K562 (cell line): ENCODE results near the gene ANKRD66. TPM values are rescaled to one million over a fixed set of nuclear protein-coding genes. Genes with fewer than 3 reads are reported as not detected.

Experiments used
- ATAC-seq: fragments of 200-7000 bp; cut with Tn5 transposase; 3 replicates; pipeline ENCODE4 v1.9.1; 2020; ENCODE audit warnings: moderate library complexity
- BruUV-seq: library from RNA; stranded (reverse); fragments of 400-500 nt; replicated peaks from 2 replicates; lab custom pipeline; 2021; lab: Mats Ljungman, UMichigan
- CTCF ChIA-PET: fragments of 300-600 bp; formaldehyde crosslinking; extraction: SDS; loops from one replicate; lab custom pipeline; 2021; ENCODE audit warnings: low intra/inter-chr PET ratio; lab: Yijun Ruan, JAX
- POLR2A ChIA-PET: fragments of 300-600, 350-650 bp; sonication (Branson Sonifier 250); formaldehyde crosslinking; extraction: SDS; loops from one replicate; lab custom pipeline; 2021; ENCODE audit warnings: antibody characterized with exemption, inconsistent platforms; lab: Yijun Ruan, JAX
- DNase-seq, 4 experiments: peaks; one replicate each; pipeline versions ENCODE4 v3.0.0 to v3.0.0-alpha.2; 2011 to 2018; ENCODE audit warnings: low spot score in 3 of 4, mixed read lengths in 3 of 4; ENCODE audit errors: extremely low read depth in 1 of 4
- FAIRE-seq: peaks from 2 replicates; lab custom pipeline; 2011; peaks lifted over from hg19 to GRCh38; lab: Jason Lieb, UNC
- H2AFZ ChIP-seq: 2 replicates; pipeline ENCODE4 v1.6.0; 2011; ENCODE audit warnings: low read depth, low read length, control low read depth, inconsistent platforms
- H3K27ac ChIP-seq: fragments of 200-600 bp; 3 replicates; pipeline ENCODE4 v1.8.0; 2011; ENCODE audit warnings: low read depth, mild to moderate bottlenecking, control low read depth, inconsistent platforms, low read length, moderate library complexity, mixed read lengths; ENCODE audit errors: extremely low read depth
- H3K27me3 ChIP-seq, 2 experiments: fragments of 300-600 bp in 1 of 2; 2 replicates in 1 of 2; 3 replicates in 1 of 2; pipeline versions ENCODE4 v1.6.0 to v1.8.0; 2011; ENCODE audit warnings: inconsistent platforms in 2 of 2, low read length in 2 of 2, mild to moderate bottlenecking in 1 of 2, mixed read lengths in 1 of 2, moderate library complexity in 1 of 2; ENCODE audit not compliant: control insufficient read depth in 2 of 2, insufficient read depth in 2 of 2
- H3K36me3 ChIP-seq: fragments of 300-600 bp; 3 replicates; pipeline ENCODE4 v1.8.0; 2011; ENCODE audit warnings: mild to moderate bottlenecking, low read length, inconsistent platforms; ENCODE audit not compliant: control insufficient read depth, insufficient read depth
- H3K4me1 ChIP-seq, 2 experiments: fragments of 200-600 bp in 1 of 2; replicated peaks in 1 of 2; 2 replicates in 1 of 2; 3 replicates in 1 of 2; pipeline versions ENCODE4 v1.5.1 to v1.8.0; 2011; ENCODE audit warnings: inconsistent platforms in 2 of 2, low read length in 2 of 2, mild to moderate bottlenecking in 1 of 2, mixed read lengths in 1 of 2, moderate library complexity in 1 of 2; ENCODE audit not compliant: control insufficient read depth in 2 of 2, insufficient read depth in 2 of 2
- H3K4me2 ChIP-seq: 2 replicates; pipeline ENCODE4 v1.6.1; 2011; ENCODE audit warnings: low read length, control low read depth, inconsistent platforms, mixed read lengths; ENCODE audit not compliant: insufficient read depth
- H3K4me3 ChIP-seq: fragments of 200-600 bp; sonication (generic), shearing (Covaris generic); 2 replicates; pipeline ENCODE4 v1.5.1; 2016; ENCODE audit warnings: control low read depth, inconsistent platforms
- H3K79me2 ChIP-seq: fragments of 200-600 bp; 3 replicates; pipeline ENCODE4 v1.8.0; 2011; ENCODE audit warnings: low read length, inconsistent platforms; ENCODE audit not compliant: control insufficient read depth, insufficient read depth
- H3K9ac ChIP-seq, 2 experiments: 2 replicates each; pipeline versions ENCODE4 v1.6.0 to v1.6.1; 2011; ENCODE audit warnings: low read depth in 2 of 2, low read length in 2 of 2, control low read depth in 1 of 2, inconsistent platforms in 1 of 2, mild to moderate bottlenecking in 1 of 2, mixed read lengths in 1 of 2; ENCODE audit not compliant: insufficient read depth in 1 of 2
- H3K9me1 ChIP-seq: one replicate; pipeline ENCODE4 v1.6.0; 2011; ENCODE audit warnings: inconsistent platforms, mild to moderate bottlenecking, low read length, moderate library complexity; ENCODE audit not compliant: control insufficient read depth, insufficient read depth
- H3K9me3 ChIP-seq: replicated peaks from 2 replicates; pipeline ENCODE4 v1.5.1; 2011; ENCODE audit warnings: low read depth, low read length, inconsistent platforms; ENCODE audit not compliant: control insufficient read depth, insufficient read depth
- H4K20me1 ChIP-seq: replicated peaks from 2 replicates; pipeline ENCODE4 v1.6.1; 2011; ENCODE audit warnings: low read length, inconsistent platforms, mixed read lengths; ENCODE audit not compliant: control insufficient read depth, insufficient read depth
- CEBPB ChIP-seq: fragments of 450-650 bp; IDR thresholded peaks from 2 replicates; pipeline ENCODE4 v1.6.1; 2016; ENCODE audit warnings: missing genetic modification characterization, missing compliant biosample characterization
- ETV6 ChIP-seq, 3 experiments: fragments of 150-350 bp in 1 of 3; sonication (generic) in 1 of 3; formaldehyde crosslinking in 1 of 3; IDR thresholded peaks; 2 replicates each; pipeline versions ENCODE4 v1.6.1 to v1.8.0; 2014 to 2022; ENCODE audit warnings: borderline replicate concordance in 2 of 3, low read depth in 2 of 3, antibody characterized with exemption in 1 of 3, low read length in 1 of 3, mild to moderate bottlenecking in 1 of 3, missing genetic modification reagents in 1 of 3
- NFATC3 ChIP-seq: fragments of 450-650 bp; IDR thresholded peaks from 2 replicates; pipeline ENCODE4 v1.6.1; 2017; ENCODE audit warnings: mild to moderate bottlenecking
- POLR2A ChIP-seq: fragments of 450-650 bp; conservative IDR thresholded peaks from 2 replicates; pipeline ENCODE4 v1.6.1; 2016
- RFX1 ChIP-seq: fragments of 450-650 bp; IDR thresholded peaks from 2 replicates; pipeline ENCODE4 v1.6.1; 2016; ENCODE audit warnings: mild to moderate bottlenecking, moderate library complexity
- RFX7 ChIP-seq: fragments of 250-450 bp; sonication (Bioruptor Pico); IDR thresholded peaks from 2 replicates; pipeline ENCODE4 v1.5.1; 2021; ENCODE audit warnings: mild to moderate bottlenecking
- TSHZ1 ChIP-seq: fragments of 250-450 bp; sonication (Bioruptor Pico); IDR thresholded peaks from 2 replicates; pipeline ENCODE4 v1.4.0; 2020; ENCODE audit warnings: mild to moderate bottlenecking, moderate library complexity
- ZBTB1 ChIP-seq: sonication (generic); formaldehyde crosslinking; IDR thresholded peaks from 2 replicates; pipeline ENCODE4 v1.8.1; 2023; ENCODE audit warnings: missing genetic modification reagents, low read depth, mild to moderate bottlenecking, borderline replicate concordance
- ZNF140 ChIP-seq: fragments of 250-450 bp; sonication (Bioruptor Pico); IDR thresholded peaks from 2 replicates; pipeline ENCODE4 v1.8.0; 2021; ENCODE audit warnings: moderate library complexity, mild to moderate bottlenecking, inconsistent platforms
- WGBS: fragments of 100-300 bp; shearing (Covaris generic); methylation state at CpG from one replicate; pipeline ENCODE4 v1.1.6; 2016; ENCODE audit warnings: low coverage, mixed read lengths; ENCODE audit not compliant: insufficient coverage; ENCODE audit errors: missing lambda C conversion rate; 5-methylcytosine and 5-hydroxymethylcytosine counted together
- in situ Hi-C: fragments of 300-500 bp; cut with MboI; formaldehyde crosslinking; loops from 4 replicates; pipeline ENCODE4 v1.15.0; 2018; ENCODE audit warnings: inconsistent platforms, mixed read lengths
- intact Hi-C: fragments of 100-400 bp; cut with micrococcal nuclease; formaldehyde crosslinking; loops from 2 replicates; pipeline ENCODE4 v1.14.2; 2022
- polyA plus RNA-seq, 8 experiments: library from polyadenylated mRNA; depleted of rRNA in 4 of 8; stranded (reverse) in 5 of 8; unstranded in 3 of 8; fragments of >200 nt; fragmentation: Nextera tagmentation in 2 of 8; fragmentation: Illumina TruSeq in 1 of 8; extraction: Ambion mirVana in 2 of 8; extraction: Trizol in 1 of 8; gene quantifications; 2 replicates each; pipeline versions ENCODE4 v1.2.1 to v1.2.3, GENCODE V29; 2011 to 2014; ENCODE audit warnings: inconsistent platforms in 1 of 8, missing spikeins in 1 of 8
- total RNA-seq, 7 experiments: library from RNA; depleted of rRNA in 6 of 7; stranded (reverse); fragments of >200 nt in 6 of 7; fragmentation: Illumina TruSeq in 2 of 7; extraction: Trizol in 2 of 7; gene quantifications; 2 replicates each; pipeline versions ENCODE4 v1.2.1 to v1.2.3, GENCODE V29; 2011 to 2021; ENCODE audit warnings: low replicate concordance in 1 of 7
- TF ChIP-seq, protein P1 (sequence below): sonication (generic); formaldehyde crosslinking; IDR thresholded peaks from 2 replicates; pipeline ENCODE4 v1.8.0; 2022; ENCODE audit warnings: mild to moderate bottlenecking, missing genetic modification reagents
- TF ChIP-seq, protein P2 (sequence below), 2 experiments: fragments of 250-450 bp in 1 of 2; fragments of 450-650 bp in 1 of 2; sonication (Bioruptor Pico) in 1 of 2; IDR thresholded peaks; 2 replicates each; pipeline versions ENCODE4 v1.6.1 to v1.8.0; 2016 to 2021; ENCODE audit warnings: mild to moderate bottlenecking in 2 of 2, moderate library complexity in 2 of 2, missing compliant biosample characterization in 1 of 2, missing genetic modification characterization in 1 of 2

ANKRD66 gene
- total and polyA plus RNA-seq, 9 of the 15 experiments (the other 6 are each of a cell fraction or from before 2014, with no cell fraction given) = not detected

DNA sequence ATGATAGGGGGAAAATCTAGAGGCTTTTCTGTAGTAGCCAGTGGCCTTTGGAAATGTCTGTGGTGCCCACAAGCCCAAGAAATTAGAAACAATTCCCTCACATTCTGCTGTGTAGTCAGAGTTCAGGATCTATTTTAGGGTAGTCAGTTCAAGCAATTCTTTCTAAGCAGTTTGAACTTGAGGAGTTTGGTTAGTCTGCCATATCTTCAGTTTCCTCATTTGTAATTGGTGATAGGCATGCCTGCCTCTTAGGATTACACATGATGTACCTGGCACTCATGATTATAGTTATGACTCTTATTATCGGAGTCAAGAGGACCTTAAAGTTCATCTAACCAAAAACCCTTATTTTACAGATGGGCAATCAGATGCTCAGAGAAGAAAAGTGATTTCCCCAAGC lies 25.3 kb downstream of the ANKRD66 start:
- ATAC-seq (no peak), FAIRE-seq (no peak), DNase-seq (no peak)
- Histone ChIP-seq H3K36me3 (no peaks in the 10 kb centered on the region), H3K9me3 (no peaks in the 10 kb centered on the region), H3K4me3 (no peak overlapping the region), H3K9ac (no peak overlapping the region), H3K27ac (no peak overlapping the region), H4K20me1 (no peaks in the 10 kb centered on the region), H3K9me1 (no peaks in the 10 kb centered on the region), H3K4me2 (no peak overlapping the region), H3K79me2 (no peaks in the 10 kb centered on the region), H3K27me3 (peaks cover 0 to 11% of the 10 kb centered on the region in 2 experiments; a peak in 1 of 5 replicates), H3K4me1 (peaks cover 2 to 4% of the 10 kb centered on the region in 2 experiments; a peak in 2 of 5 replicates), H2AFZ (no peak overlapping the region)
- intact Hi-C loops (no loop called here), in situ Hi-C loops (no loop called here)
- BruUV-seq = no TSS peak
- ChIA-PET POLR2A (no interaction called here), CTCF (no interaction called here)
- TF ChIP-seq RFX7 (CRISPR knock-in tag) (no peak), TSHZ1 (CRISPR knock-in tag) (no peak), ETV6 (IDR thresholded peaks at IDR 0.05; ENCODE audit: borderline replicate concordance in 1 of 2, low read depth in 2 of 2, low read length in 1 of 2) (no peak), ETV6 (CRISPR knock-in tag; IDR thresholded peaks at IDR 0.05; ENCODE audit: borderline replicate concordance) (no peak), RFX1 (no peak), ZNF140 (CRISPR knock-in tag) (no peak), CEBPB (no peak), NFATC3 (no peak), POLR2A (no peak), ZBTB1 (CRISPR knock-in tag) (no peak)
- TF ChIP-seq, protein P1, sequence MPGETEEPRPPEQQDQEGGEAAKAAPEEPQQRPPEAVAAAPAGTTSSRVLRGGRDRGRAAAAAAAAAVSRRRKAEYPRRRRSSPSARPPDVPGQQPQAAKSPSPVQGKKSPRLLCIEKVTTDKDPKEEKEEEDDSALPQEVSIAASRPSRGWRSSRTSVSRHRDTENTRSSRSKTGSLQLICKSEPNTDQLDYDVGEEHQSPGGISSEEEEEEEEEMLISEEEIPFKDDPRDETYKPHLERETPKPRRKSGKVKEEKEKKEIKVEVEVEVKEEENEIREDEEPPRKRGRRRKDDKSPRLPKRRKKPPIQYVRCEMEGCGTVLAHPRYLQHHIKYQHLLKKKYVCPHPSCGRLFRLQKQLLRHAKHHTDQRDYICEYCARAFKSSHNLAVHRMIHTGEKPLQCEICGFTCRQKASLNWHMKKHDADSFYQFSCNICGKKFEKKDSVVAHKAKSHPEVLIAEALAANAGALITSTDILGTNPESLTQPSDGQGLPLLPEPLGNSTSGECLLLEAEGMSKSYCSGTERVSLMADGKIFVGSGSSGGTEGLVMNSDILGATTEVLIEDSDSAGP = no peak
- TF ChIP-seq, protein P2, sequence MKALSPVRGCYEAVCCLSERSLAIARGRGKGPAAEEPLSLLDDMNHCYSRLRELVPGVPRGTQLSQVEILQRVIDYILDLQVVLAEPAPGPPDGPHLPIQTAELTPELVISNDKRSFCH (CRISPR knock-in tag; IDR thresholded peaks at IDR 0.05) = no peak
- TF ChIP-seq, protein P2 (tag; IDR thresholded peaks at IDR 0.05) = no peak
- WGBS = 4% methylated on average over 1 of the region's 1 CpG
